B cell (primary cell): Measurements from ENCODE around the gene HIGD1A. TPM values are rescaled to one million over a fixed set of nuclear protein-coding genes. Genes with fewer than 3 reads are reported as not detected.

ENCODE experiments used
- ATAC-seq: fragments of 200-7000 bp; cut with Tn5 transposase; one replicate; pipeline ENCODE4 v1.10.0; 2021; ENCODE audit warnings: low read depth, mild to moderate bottlenecking, moderate number of reproducible peaks, moderate library complexity
- CTCF ChIA-PET: fragments of 350-600 bp; sonication (Branson Sonifier 250); formaldehyde crosslinking; loops from one replicate; lab custom pipeline; 2021; ENCODE audit warnings: antibody characterized with exemption, inconsistent platforms; lab: Charles Lee
- POLR2A ChIA-PET: fragments of 350-600 bp; sonication (Branson Sonifier 250); formaldehyde crosslinking; loops from one replicate; lab custom pipeline; 2021; ENCODE audit warnings: antibody characterized with exemption; lab: Charles Lee
- DNase-seq: peaks from one replicate; pipeline ENCODE4 v3.0.0; 2013
- H2AFZ ChIP-seq: 2 replicates; pipeline ENCODE4 v1.6.1; 2012; ENCODE audit warnings: mild to moderate bottlenecking, low read depth, low read length; ENCODE audit not compliant: insufficient read depth, poor library complexity, severe bottlenecking
- H3K27ac ChIP-seq, 2 donors: 1 replicate in 1 of 2; 2 replicates in 1 of 2; pipeline ENCODE4 v1.5.1; 2012 to 2013; ENCODE audit warnings: low read length in 2 of 2, mild to moderate bottlenecking in 2 of 2, moderate library complexity in 1 of 2
- H3K27me3 ChIP-seq, 4 experiments: fragments of 200-600 bp in 1 of 4; sonication (generic) in 1 of 4; replicated peaks in 1 of 4; 1 replicate in 2 of 4; 2 replicates in 2 of 4; pipeline versions ENCODE4 v1.6.1 to v1.7.0; 2013 to 2016; ENCODE audit warnings: low read length in 3 of 4, mild to moderate bottlenecking in 2 of 4, mixed read lengths in 1 of 4, moderate library complexity in 1 of 4; ENCODE audit not compliant: insufficient read depth in 4 of 4, control insufficient read depth in 3 of 4; ENCODE audit errors: control extremely low read depth in 1 of 4
- H3K36me3 ChIP-seq, 2 experiments: replicated peaks in 1 of 2; 1 replicate in 1 of 2; 2 replicates in 1 of 2; pipeline versions ENCODE4 v1.6.1 to v1.7.1; 2013; ENCODE audit warnings: low read length in 1 of 2; ENCODE audit not compliant: insufficient read depth in 2 of 2, control insufficient read depth in 1 of 2; ENCODE audit errors: control extremely low read depth in 1 of 2, extremely low read depth in 1 of 2
- H3K4me1 ChIP-seq, 2 donors: fragments of 200-600 bp in 1 of 2; sonication (generic) in 1 of 2; 1 replicate in 1 of 2; 2 replicates in 1 of 2; pipeline versions ENCODE4 v1.5.1 to v1.6.1; 2013 to 2017; ENCODE audit warnings: low read length in 2 of 2; ENCODE audit not compliant: control insufficient read depth in 2 of 2, insufficient read depth in 2 of 2
- H3K4me2 ChIP-seq: replicated peaks from 2 replicates; pipeline ENCODE3; 2012; ENCODE audit warnings: mild to moderate bottlenecking, low read depth, low read length; ENCODE audit not compliant: poor library complexity, severe bottlenecking
- H3K4me3 ChIP-seq, 5 experiments: fragments of 200-600 bp in 1 of 5; sonication (generic) in 1 of 5; 1 replicate in 3 of 5; 2 replicates in 2 of 5; pipeline versions ENCODE4 v1.5.1 to v1.7.0; 2011 to 2016; ENCODE audit warnings: low read length in 4 of 5, mild to moderate bottlenecking in 4 of 5, low read depth in 2 of 5, control low read depth in 1 of 5, moderate library complexity in 1 of 5; ENCODE audit not compliant: insufficient read depth in 1 of 5; ENCODE audit errors: control extremely low read depth in 1 of 5, extremely low read depth in 1 of 5
- H3K79me2 ChIP-seq: fragments of 200-600 bp; sonication (generic); one replicate; pipeline ENCODE4 v1.6.0; 2016; ENCODE audit warnings: low read length; ENCODE audit not compliant: control insufficient read depth, insufficient read depth
- H3K9ac ChIP-seq: fragments of 200-600 bp; sonication (generic); 2 replicates; pipeline ENCODE4 v1.6.1; 2017; ENCODE audit warnings: mild to moderate bottlenecking, low read length, moderate library complexity
- H3K9me3 ChIP-seq, 3 donors: one replicate each; pipeline versions ENCODE4 v1.6.1 to v1.7.1; 2013; ENCODE audit warnings: low read length in 2 of 3; ENCODE audit not compliant: control insufficient read depth in 2 of 3, insufficient read depth in 1 of 3; ENCODE audit errors: control extremely low read depth in 1 of 3
- H4K20me1 ChIP-seq: 2 replicates; pipeline ENCODE4 v1.6.0; 2012; ENCODE audit warnings: mild to moderate bottlenecking, low read length; ENCODE audit not compliant: insufficient read depth, control insufficient read depth, poor library complexity, severe bottlenecking
- H3K27ac Mint-ChIP-seq: one replicate; pipeline ENCODE4 v1.8.0; 2021; ENCODE audit warnings: mixed read lengths
- H3K27me3 Mint-ChIP-seq: one replicate; pipeline ENCODE4 v1.8.0; 2021; ENCODE audit warnings: mixed read lengths
- H3K4me1 Mint-ChIP-seq: one replicate; pipeline ENCODE4 v1.8.0; 2021; ENCODE audit warnings: mixed read lengths
- H3K4me3 Mint-ChIP-seq: one replicate; pipeline ENCODE4 v1.8.0; 2021; ENCODE audit warnings: mixed read lengths
- H3K9me3 Mint-ChIP-seq: one replicate; pipeline ENCODE4 v1.8.0; 2022; ENCODE audit warnings: mixed read lengths; ENCODE audit not compliant: insufficient read depth
- CTCF ChIP-seq: fragments of 200-600 bp; IDR thresholded peaks from one replicate; pipeline ENCODE4 v1.8.0; 2022; ENCODE audit warnings: antibody characterized with exemption, mild to moderate bottlenecking
- EZH2 ChIP-seq: IDR thresholded peaks from 2 replicates; pipeline ENCODE4 v1.6.1; 2012; ENCODE audit warnings: borderline replicate concordance, low read depth, mild to moderate bottlenecking, moderate library complexity, low read length; ENCODE audit not compliant: insufficient read depth, poor library complexity, severe bottlenecking
- WGBS: methylation state at CpG from one replicate; pipeline ENCODE4 v1.1.5; 2013; ENCODE audit warnings: missing lambda C conversion rate; ENCODE audit not compliant: insufficient coverage; 5-methylcytosine and 5-hydroxymethylcytosine counted together
- intact Hi-C: fragments of 100-400 bp; cut with micrococcal nuclease; formaldehyde crosslinking; loops from one replicate; pipeline ENCODE4 v1.10.0; 2022
- polyA plus RNA-seq: library from polyadenylated mRNA; depleted of rRNA; stranded (reverse); fragments of >200 nt; gene quantifications from 2 replicates; pipeline ENCODE4 v1.2.3, GENCODE V29; 2012
- total RNA-seq, 2 donors: library from RNA; stranded (reverse); fragments of 120-200 nt in 1 of 2; gene quantifications; 1 replicate in 1 of 2; 2 replicates in 1 of 2; pipeline versions ENCODE4 v1.2.3 to v1.2.4, GENCODE V29; 2013 to 2022

The HIGD1A gene
- total and polyA plus RNA-seq, 2 donors (not counting 1 experiment from before 2014, with no cell fraction given): 14.2 to 16.5 TPM

DNA sequence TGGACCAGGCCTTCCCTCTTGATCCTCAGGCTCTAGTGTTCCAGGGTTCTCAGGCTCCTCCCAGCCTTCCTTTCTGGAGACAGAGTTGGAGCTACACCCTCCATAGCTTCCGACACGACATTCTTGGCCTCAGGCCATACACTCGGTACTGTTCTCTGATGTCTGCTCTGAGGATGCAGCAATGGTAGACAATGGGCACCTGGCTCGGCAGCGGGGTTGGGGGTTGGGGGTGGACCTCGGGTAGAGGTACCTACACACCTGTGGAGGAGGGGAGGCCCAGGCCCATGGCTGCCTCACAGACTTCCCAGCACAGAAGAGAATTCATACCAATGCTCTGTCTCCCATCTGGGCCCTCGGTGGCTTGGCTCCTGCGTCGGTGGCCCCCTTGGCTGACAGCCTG lies 52.7 kb downstream of the HIGD1A start:
- POLR2A ChIA-PET: no interaction called here
- Histone ChIP-seq H4K20me1 (no peaks in the 10 kb centered on the region), H3K4me2 (no peak overlapping the region), H3K9ac (no peak overlapping the region), H3K27me3 (no peaks in the 10 kb centered on the region), H3K36me3 (no peaks in the 10 kb centered on the region), H3K9me3 (no peaks in the 10 kb centered on the region), H3K27ac (no peak overlapping the region), H3K4me3 (no peak overlapping the region), H2AFZ (no peak overlapping the region), H3K4me1 (peaks cover 0 to 3% of the 10 kb centered on the region in 2 donors), H3K79me2 (no peaks in the 10 kb centered on the region)
- Mint-ChIP-seq H3K27me3 (no peaks in the 10 kb centered on the region), H3K4me3 (no peak overlapping the region), H3K9me3 (no peaks in the 10 kb centered on the region), H3K4me1 (peaks cover 9% of the 10 kb centered on the region), H3K27ac (no peak overlapping the region)
- DNase-seq (no peak), ATAC-seq (no peak)
- TF ChIP-seq CTCF (no peak), EZH2 (no peak)
- 93% methylated on average over 9 of the region's 9 CpGs for WGBS
- CTCF ChIA-PET: interaction anchor here (1.1 to 1.3 kb wide), 2 partner anchors 11 to 504 kb away, joined by 3 to 5 read pairs; no protein-coding TSS in a partner anchor
- intact Hi-C loops: no loop called here

- intact Hi-C loops: no loop called here
- Mint-ChIP-seq H3K9me3 (no peaks in the 10 kb centered on the region), H3K27ac (no peak overlapping the region), H3K27me3 (no peaks in the 10 kb centered on the region), H3K4me3 (no peak overlapping the region), H3K4me1 (peaks cover 9% of the 10 kb centered on the region)
- H4K20me1 ChIP-seq: no peaks in the 10 kb centered on the region
- no peak overlapping the region for H3K4me3 ChIP-seq
- peaks cover 0 to 3% of the 10 kb centered on the region in 2 donors for H3K4me1 ChIP-seq
- POLR2A ChIA-PET: no interaction called here
- H2AFZ ChIP-seq: no peak overlapping the region
- H3K4me2 ChIP-seq: no peak overlapping the region
- H3K79me2 ChIP-seq: no peaks in the 10 kb centered on the region
- CTCF ChIA-PET: interaction anchor here (1.0 to 1.2 kb wide), 2 partner anchors 8 to 169 kb away, joined by 3 to 4 read pairs; partner anchors contain the start of gene SEC22C
- DNase-seq (no peak), ATAC-seq (no peak)
- no peak for TF ChIP-seq EZH2
- TF ChIP-seq CTCF: no peak
- H3K9me3 ChIP-seq: no peaks in the 10 kb centered on the region
- H3K9ac ChIP-seq: no peak overlapping the region
- WGBS: 98% methylated on average over 6 of the region's 7 CpGs
- no peaks in the 10 kb centered on the region for H3K27me3 ChIP-seq
- no peaks in the 10 kb centered on the region for H3K36me3 ChIP-seq
- no peak overlapping the region for H3K27ac ChIP-seq
These were observed 53.5 kb downstream of the HIGD1A start for GRCh38 chr3:42750834-42751233.
